ENCODE data around the gene KCP. TPM values are rescaled to one million over a fixed set of nuclear protein-coding genes. Genes with fewer than 3 reads are reported as not detected.

The KCP gene
- total and polyA plus RNA-seq, 2 experiments from 2014 or later, result 0.76 to 1.1 TPM

GRCh38 chr7:128836729-128837348, 73.7 kb downstream of the KCP start:
- no peaks in the 10 kb centered on the region; the same call in 2 of the 3 replicates for H3K9me3 Mint-ChIP-seq
- ATAC-seq (no peak), DNase-seq (ENCODE audit: low spot score) (no peak)
- no peak overlapping the region for H3K27ac Mint-ChIP-seq
- Histone ChIP-seq H3K36me3 (ENCODE audit: insufficient read depth) (no peaks in the 10 kb centered on the region), H4K20me1 (replicated peaks; ENCODE audit: insufficient read depth) (no peaks in the 10 kb centered on the region), H3K4me2 (no peak overlapping the region), H3K79me2 (replicated peaks; ENCODE audit: insufficient read depth) (no peaks in the 10 kb centered on the region), H3K27me3 (ENCODE audit: insufficient read depth) (peaks cover 3% of the 10 kb centered on the region), H3K4me3 (no peak overlapping the region), H3K4me1 (ENCODE audit: insufficient read depth) (peaks cover 21% of the 10 kb centered on the region), H3F3A (replicated peaks; ENCODE audit: low read depth) (peaks cover 3% of the 10 kb centered on the region), H2AFZ (no peak overlapping the region), H3K27ac (ENCODE audit: low read depth) (no peak overlapping the region), H3K9me2 (ENCODE audit: insufficient read depth) (no peaks in the 10 kb centered on the region)
- H3K36me3 Mint-ChIP-seq (ENCODE audit: low read depth), result no peaks in the 10 kb centered on the region
- H3K27me3 Mint-ChIP-seq (ENCODE audit: insufficient read depth, low read depth, poor library complexity), result peaks cover 20% of the 10 kb centered on the region
- TF ChIP-seq CREB1 (CRISPR knock-in tag; IDR thresholded peaks at IDR 0.05; ENCODE audit: low read depth), result no peak
- no peak overlapping the region for H3K4me3 Mint-ChIP-seq
- H3K4me1 Mint-ChIP-seq, result peaks cover 18% of the 10 kb centered on the region

DNA sequence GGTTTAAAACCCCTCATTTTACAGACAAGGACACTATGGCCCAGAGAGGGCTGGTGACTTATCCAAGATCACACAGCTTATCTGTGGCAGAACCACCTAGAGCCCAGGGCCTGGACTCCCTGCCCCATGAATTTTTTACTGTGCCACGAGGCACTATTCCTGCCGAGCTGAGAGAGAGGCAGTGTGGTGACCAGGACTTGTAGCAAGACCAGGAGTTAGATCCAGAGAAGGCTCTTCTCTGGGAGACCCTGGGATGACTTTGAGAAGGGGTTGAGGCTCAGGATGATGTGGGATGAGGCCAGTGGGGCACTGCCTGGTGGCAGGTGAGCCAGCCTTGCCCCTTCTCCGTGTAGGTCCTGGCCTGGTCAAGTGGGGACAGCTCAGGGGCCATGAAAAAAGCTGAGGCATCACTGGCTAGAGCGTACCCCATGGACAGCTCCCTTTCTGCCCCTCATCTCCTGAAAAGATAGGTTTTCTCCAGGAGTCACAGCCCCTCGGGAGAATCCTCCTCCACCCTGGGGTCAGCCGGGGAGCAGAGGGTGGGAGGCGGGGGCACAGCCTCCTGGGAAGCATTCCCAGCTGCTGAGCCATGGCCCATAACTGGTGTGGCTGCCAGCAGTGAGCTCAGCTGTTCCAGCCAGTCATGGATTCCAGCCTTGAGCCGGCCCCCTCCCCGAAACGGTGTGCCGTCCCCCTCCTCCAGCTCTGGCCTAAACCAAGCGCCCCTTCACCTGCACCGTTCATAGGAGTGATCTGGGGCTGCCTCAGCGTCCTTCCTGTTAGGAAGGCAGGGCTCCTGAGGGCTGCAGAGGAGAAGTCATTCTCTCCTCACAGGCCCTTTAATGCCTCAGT, 74.5 kb downstream of the KCP start:
- no peak for ATAC-seq
- Mint-ChIP-seq H3K4me1 (peaks cover 16% of the 10 kb centered on the region), H3K9me3 (no peaks in the 10 kb centered on the region; the same call in 2 of the 3 replicates), H3K4me3 (no peak overlapping the region; the same call in 2 of the 3 replicates), H3K36me3 (ENCODE audit: low read depth) (no peaks in the 10 kb centered on the region), H3K27ac (no peak overlapping the region; the same call in 1 of the 2 replicates), H3K27me3 (ENCODE audit: insufficient read depth, low read depth, poor library complexity) (peaks cover 25% of the 10 kb centered on the region)
- no peak overlapping the region for H3K4me3 ChIP-seq
- no peak overlapping the region for H3K4me2 ChIP-seq
- H3K27me3 ChIP-seq (ENCODE audit: insufficient read depth), result peaks cover 12% of the 10 kb centered on the region
- H3K36me3 ChIP-seq (ENCODE audit: insufficient read depth), result no peaks in the 10 kb centered on the region
- H3K4me1 ChIP-seq (ENCODE audit: insufficient read depth), result peaks cover 22% of the 10 kb centered on the region
- no peak for DNase-seq (ENCODE audit: low spot score)
- no peaks in the 10 kb centered on the region for H3K9me2 ChIP-seq (ENCODE audit: insufficient read depth)
- H3K27ac ChIP-seq (ENCODE audit: low read depth), result no peak overlapping the region
- H3K79me2 ChIP-seq (replicated peaks; ENCODE audit: insufficient read depth), result no peaks in the 10 kb centered on the region
- no peaks in the 10 kb centered on the region for H4K20me1 ChIP-seq (replicated peaks; ENCODE audit: insufficient read depth)
- no peak overlapping the region for H2AFZ ChIP-seq
- H3F3A ChIP-seq (replicated peaks; ENCODE audit: low read depth), result peaks cover 3% of the 10 kb centered on the region
- TF ChIP-seq EZH2 (IDR thresholded peaks at IDR 0.05; ENCODE audit: low read depth, unreplicated experiment) (no peak), NANOG (IDR thresholded peaks at IDR 0.05; ENCODE audit: borderline replicate concordance) (no peak), EZH2phosphoT487 (IDR thresholded peaks at IDR 0.05; ENCODE audit: unreplicated experiment) (no peak), CTCF (conservative IDR thresholded peaks at IDR 0.05; ENCODE audit: low read depth in 2 of 2) (no peak), CREB1 (CRISPR knock-in tag; IDR thresholded peaks at IDR 0.05; ENCODE audit: low read depth) (no peak), STAT1 (IDR thresholded peaks at IDR 0.05; ENCODE audit: unreplicated experiment) (no peak)
- TF ChIP-seq, protein P1, sequence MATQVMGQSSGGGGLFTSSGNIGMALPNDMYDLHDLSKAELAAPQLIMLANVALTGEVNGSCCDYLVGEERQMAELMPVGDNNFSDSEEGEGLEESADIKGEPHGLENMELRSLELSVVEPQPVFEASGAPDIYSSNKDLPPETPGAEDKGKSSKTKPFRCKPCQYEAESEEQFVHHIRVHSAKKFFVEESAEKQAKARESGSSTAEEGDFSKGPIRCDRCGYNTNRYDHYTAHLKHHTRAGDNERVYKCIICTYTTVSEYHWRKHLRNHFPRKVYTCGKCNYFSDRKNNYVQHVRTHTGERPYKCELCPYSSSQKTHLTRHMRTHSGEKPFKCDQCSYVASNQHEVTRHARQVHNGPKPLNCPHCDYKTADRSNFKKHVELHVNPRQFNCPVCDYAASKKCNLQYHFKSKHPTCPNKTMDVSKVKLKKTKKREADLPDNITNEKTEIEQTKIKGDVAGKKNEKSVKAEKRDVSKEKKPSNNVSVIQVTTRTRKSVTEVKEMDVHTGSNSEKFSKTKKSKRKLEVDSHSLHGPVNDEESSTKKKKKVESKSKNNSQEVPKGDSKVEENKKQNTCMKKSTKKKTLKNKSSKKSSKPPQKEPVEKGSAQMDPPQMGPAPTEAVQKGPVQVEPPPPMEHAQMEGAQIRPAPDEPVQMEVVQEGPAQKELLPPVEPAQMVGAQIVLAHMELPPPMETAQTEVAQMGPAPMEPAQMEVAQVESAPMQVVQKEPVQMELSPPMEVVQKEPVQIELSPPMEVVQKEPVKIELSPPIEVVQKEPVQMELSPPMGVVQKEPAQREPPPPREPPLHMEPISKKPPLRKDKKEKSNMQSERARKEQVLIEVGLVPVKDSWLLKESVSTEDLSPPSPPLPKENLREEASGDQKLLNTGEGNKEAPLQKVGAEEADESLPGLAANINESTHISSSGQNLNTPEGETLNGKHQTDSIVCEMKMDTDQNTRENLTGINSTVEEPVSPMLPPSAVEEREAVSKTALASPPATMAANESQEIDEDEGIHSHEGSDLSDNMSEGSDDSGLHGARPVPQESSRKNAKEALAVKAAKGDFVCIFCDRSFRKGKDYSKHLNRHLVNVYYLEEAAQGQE (IDR thresholded peaks at IDR 0.05; ENCODE audit: unreplicated experiment), result no peak
